Activated CD4-positive, CD25-positive, alpha-beta regulatory T cell treated with anti-CD3 and anti-CD28 coated beads, Interleukin-2, amount 50 U/mL, for 16 hours (primary cell): ENCODE data around the gene PRSS53.
"Not testable (repeated sequence)": the region's sequence is repeated elsewhere in the genome, so short reads cannot be mapped to it uniquely, and the experiment has no call there.

Experiments used
- DNase-seq: peaks from one replicate; pipeline ENCODE4 v3.0.0-alpha.2; 2020; ENCODE audit warnings: low read depth, low spot score

The PRSS53 gene

DNA sequence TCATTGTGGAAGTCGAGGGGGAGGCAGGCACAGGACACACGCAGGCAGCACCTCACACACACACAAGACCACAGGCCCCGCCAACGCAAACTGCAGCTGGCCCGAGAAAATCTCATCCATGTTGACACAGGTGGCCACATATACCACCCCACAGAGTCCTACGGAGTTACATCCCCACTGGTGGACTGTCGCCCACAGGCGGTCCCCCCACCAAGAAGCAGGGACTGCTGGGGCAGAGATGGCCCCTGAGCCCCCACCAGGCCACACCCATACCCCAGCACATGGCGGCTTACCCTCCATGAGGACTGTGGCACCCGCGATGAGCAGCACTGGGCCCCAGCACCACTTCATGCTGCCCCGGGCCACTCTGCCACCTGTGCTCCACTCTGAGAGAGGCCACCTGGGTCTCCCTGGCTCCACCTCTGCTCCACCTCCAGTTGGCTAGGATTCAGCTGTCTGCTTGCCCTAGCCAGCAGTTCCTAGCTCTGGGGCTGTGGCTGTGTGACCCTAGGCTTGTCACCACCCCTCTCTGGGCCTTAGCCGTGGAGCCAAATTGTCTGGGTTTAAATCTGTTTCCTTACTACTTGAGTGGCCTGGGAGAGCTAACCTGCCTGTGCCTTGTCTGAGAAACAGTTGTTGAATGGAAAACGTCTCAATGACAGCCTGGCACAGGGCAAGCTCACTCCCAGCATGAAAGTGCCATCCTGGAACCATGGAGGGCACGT lies at the start of gene PRSS53:
TSS of gene PRSS53 (minus strand) at position 485 of the 725 bp plus-strand sequence. CDS start at position 351, 134 bp downstream.
- no peak for DNase-seq

- not testable (repeated sequence) for DNase-seq
These were observed 48.2 kb upstream of the PRSS53 start for GRCh38 chr16:31136822-31137499.

GRCh38 chr16:31136287-31136662 lies 47.5 kb upstream of the PRSS53 start:
- DNase-seq, result no peak

GRCh38 chr16:31135535-31136286 lies 47.0 kb upstream of the PRSS53 start, which contains the start of gene PRSS8:
Gene PRSS8 (minus strand): TSS chr16:31135727. CDS start chr16:31135498, 229 bp downstream.
- DNase-seq, result no peak

DNA sequence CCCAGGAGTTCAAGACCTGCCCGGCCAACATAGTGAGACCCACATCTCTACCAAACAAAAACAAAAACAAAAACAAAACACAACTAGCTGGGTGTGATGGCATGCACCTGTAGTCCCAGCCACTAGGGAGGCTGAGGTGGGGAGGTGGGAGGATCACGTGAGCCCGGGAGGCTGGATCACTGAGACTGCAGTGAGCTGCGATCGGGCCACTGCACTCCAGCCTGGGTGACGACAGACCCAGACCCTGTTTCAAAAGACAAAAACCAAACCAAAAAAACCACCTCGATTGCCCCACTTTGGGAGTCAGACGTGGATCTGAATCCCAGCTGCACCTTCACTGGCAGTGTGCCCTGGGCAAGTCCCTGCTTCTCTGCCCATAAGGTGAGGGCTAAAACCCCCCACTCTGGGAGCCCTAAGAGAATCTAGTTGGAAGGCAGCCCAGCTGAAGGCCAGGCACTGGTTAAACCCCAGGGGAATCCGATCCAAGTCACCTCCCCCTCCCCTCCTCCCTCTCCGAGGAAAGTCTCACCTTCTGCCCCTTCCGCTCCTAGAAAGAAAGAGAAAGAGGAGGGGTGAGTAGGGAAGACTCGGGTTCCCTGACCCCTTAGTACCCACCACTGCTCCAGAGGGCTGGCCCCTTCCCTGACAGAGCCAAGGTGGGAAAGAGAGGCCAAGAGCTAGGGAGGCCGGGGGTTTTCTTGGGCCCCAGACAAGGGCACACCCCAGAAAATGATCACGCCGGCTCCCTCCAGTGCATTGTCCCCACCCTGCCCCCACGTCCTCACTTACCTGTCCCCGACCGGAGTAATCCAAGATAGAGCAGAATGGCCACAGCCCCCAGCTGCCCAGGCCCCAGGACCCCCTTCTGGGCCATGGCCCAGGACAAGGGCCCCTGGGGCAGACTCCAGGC lies 46.1 kb upstream of the PRSS53 start:
- no peak for DNase-seq

GRCh38 chr16:31134091-31134571 lies 45.4 kb upstream of the PRSS53 start:
- no peak for DNase-seq

GRCh38 chr16:31133046-31133501 lies 44.3 kb upstream of the PRSS53 start:
- DNase-seq, result no peak

- DNase-seq, result no peak
These were observed 43.7 kb upstream of the PRSS53 start for GRCh38 chr16:31132303-31132979.

DNA sequence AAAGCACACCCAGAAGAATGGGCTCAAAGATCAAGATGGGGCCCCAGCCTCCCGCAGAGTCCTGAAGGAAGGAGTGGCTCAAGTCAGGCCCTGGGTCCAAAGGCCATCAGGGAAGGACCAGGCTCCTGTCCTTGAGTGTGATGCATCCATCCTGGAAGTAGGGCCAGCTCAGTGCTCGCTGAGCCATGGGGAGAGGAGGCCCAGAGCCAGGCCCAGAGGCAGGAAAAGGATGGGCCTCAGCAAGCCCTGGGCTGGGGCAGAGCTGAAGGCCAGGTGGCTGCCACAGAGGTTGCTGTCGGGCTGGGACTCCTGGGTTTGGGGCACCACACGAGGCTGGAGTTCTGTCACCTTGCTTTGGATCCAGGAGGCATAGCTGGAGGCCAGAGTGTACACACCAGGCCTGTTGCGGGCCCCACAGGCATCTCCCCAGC lies 43.1 kb upstream of the PRSS53 start:
- no peak for DNase-seq

DNA sequence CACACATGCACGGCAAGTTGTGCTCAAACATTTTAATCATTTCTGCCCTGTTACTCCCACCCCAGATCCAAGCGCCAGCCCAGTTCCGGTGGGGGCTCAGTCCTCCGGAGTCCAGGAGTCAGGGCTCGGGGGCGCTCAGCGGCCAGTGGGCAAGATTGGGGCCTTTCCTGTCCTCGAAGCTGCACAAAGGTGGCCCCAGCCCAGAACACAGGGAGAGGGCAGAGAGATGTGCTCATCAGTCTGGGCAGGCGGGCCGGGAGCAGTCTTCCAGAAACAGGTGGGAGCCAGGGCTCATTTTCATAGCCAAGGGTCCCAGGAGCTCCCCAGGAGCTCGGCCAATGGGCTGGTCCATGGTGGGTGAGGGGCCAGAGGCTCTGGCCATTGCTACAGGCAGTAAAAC lies 42.7 kb upstream of the PRSS53 start:
- no peak for DNase-seq

- DNase-seq, result no peak
These were observed 42.2 kb upstream of the PRSS53 start for GRCh38 chr16:31130899-31131298.

- no peak for DNase-seq
These were observed 41.7 kb upstream of the PRSS53 start for GRCh38 chr16:31130336-31130891.

GRCh38 chr16:31129568-31130335 lies 41.0 kb upstream of the PRSS53 start:
- no peak for DNase-seq

- DNase-seq, result no peak
These were observed 40.2 kb upstream of the PRSS53 start for GRCh38 chr16:31128711-31129567.

DNA sequence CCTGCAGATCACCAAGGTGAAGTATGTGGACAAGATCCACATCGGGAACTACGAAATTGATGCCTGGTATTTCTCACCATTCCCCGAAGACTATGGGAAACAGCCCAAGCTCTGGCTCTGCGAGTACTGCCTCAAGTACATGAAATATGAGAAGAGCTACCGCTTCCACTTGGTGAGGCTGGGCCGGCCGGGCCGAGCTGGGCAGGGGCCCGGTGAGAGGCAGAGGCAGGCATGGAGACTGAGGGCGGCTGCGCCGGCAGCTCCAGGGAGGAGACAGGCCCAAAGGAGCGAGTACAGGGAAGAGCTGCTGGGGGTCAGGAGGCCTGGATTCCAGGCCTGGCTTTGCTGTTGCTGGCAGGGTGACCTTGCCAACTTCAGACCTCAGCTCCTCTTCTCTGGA lies 38.4 kb upstream of the PRSS53 start:
- DNase-seq, result no peak

- DNase-seq, result no peak
These were observed 37.1 kb upstream of the PRSS53 start for GRCh38 chr16:31125844-31126243.

- DNase-seq, result no peak
These were observed 31.4 kb upstream of the PRSS53 start for GRCh38 chr16:31120129-31120528.
